WTC11 (cell line): ENCODE data around the gene KCNJ13. TPM values are rescaled to one million over a fixed set of nuclear protein-coding genes. Genes with fewer than 3 reads are reported as not detected.

Source experiments
- ATAC-seq: fragments of 200-7000 bp; cut with Tn5 transposase; 2 replicates; pipeline ENCODE4 v1.10.0; 2021; ENCODE audit warnings: mild to moderate bottlenecking, moderate library complexity
- CTCF ChIA-PET: fragments of 300-600 bp; sonication (Branson Sonifier 250); formaldehyde crosslinking; loops from one replicate; lab custom pipeline; 2021; ENCODE audit warnings: antibody characterized with exemption; lab: Charles Lee
- POLR2A ChIA-PET: fragments of 350-600 bp; sonication (Branson Sonifier 250); formaldehyde crosslinking; loops from one replicate; lab custom pipeline; 2021; ENCODE audit warnings: antibody characterized with exemption; lab: Charles Lee
- DNase-seq: peaks from one replicate; pipeline ENCODE4 v3.0.0; 2021; ENCODE audit warnings: low spot score
- H3K27ac Mint-ChIP-seq: 2 replicates; pipeline ENCODE4 v1.8.0; 2021; ENCODE audit warnings: mixed read lengths
- H3K27me3 Mint-ChIP-seq: 2 replicates; pipeline ENCODE4 v1.8.0; 2021; ENCODE audit warnings: low read depth, mild to moderate bottlenecking, moderate library complexity, mixed read lengths
- H3K36me3 Mint-ChIP-seq: 2 replicates; pipeline ENCODE4 v1.8.0; 2021; ENCODE audit warnings: mixed read lengths
- H3K4me1 Mint-ChIP-seq: 2 replicates; pipeline ENCODE4 v1.8.0; 2022; ENCODE audit warnings: mixed read lengths
- H3K4me3 Mint-ChIP-seq: 2 replicates; pipeline ENCODE4 v1.8.0; 2021; ENCODE audit warnings: mild to moderate bottlenecking, moderate library complexity, mixed read lengths
- H3K9me3 Mint-ChIP-seq: 2 replicates; pipeline ENCODE4 v1.8.0; 2021; ENCODE audit warnings: mixed read lengths
- CBFB ChIP-seq: sonication (generic); formaldehyde crosslinking; IDR thresholded peaks from 2 replicates; pipeline ENCODE4 v1.8.1; 2022; ENCODE audit warnings: mild to moderate bottlenecking, low read depth, missing genetic modification reagents
- ESRRA ChIP-seq: sonication (generic); formaldehyde crosslinking; IDR thresholded peaks from 2 replicates; pipeline ENCODE4 v1.8.1; 2022; ENCODE audit warnings: mild to moderate bottlenecking, missing genetic modification reagents, borderline replicate concordance
- ETV6 ChIP-seq: sonication (generic); formaldehyde crosslinking; IDR thresholded peaks from 2 replicates; pipeline ENCODE4 v1.8.1; 2022; ENCODE audit warnings: mild to moderate bottlenecking, missing genetic modification reagents
- FOXK1 ChIP-seq: sonication (generic); formaldehyde crosslinking; IDR thresholded peaks from 2 replicates; pipeline ENCODE4 v1.8.0; 2022; ENCODE audit warnings: mild to moderate bottlenecking, moderate library complexity, missing genetic modification reagents
- FOXP1 ChIP-seq: sonication (generic); formaldehyde crosslinking; IDR thresholded peaks from 2 replicates; pipeline ENCODE4 v1.8.0; 2022; ENCODE audit warnings: missing genetic modification reagents, mild to moderate bottlenecking, moderate library complexity, borderline replicate concordance
- GRHL2 ChIP-seq: fragments of 250-450 bp; sonication (Bioruptor Pico); IDR thresholded peaks from 2 replicates; pipeline ENCODE4 v1.8.0; 2022; ENCODE audit warnings: mild to moderate bottlenecking, moderate library complexity; ENCODE audit not compliant: insufficient replicate concordance, severe bottlenecking
- GTF2I ChIP-seq: fragments of 250-450 bp; sonication (Bioruptor Pico); conservative IDR thresholded peaks from 2 replicates; pipeline ENCODE4 v1.4.0; 2021; ENCODE audit warnings: mild to moderate bottlenecking
- HMGA2 ChIP-seq: fragments of 250-450 bp; sonication (Bioruptor Pico); IDR thresholded peaks from 2 replicates; pipeline ENCODE4 v1.4.0; 2021; ENCODE audit warnings: mild to moderate bottlenecking, moderate library complexity
- JAZF1 ChIP-seq: fragments of 250-450 bp; sonication (Bioruptor Pico); IDR thresholded peaks from 2 replicates; pipeline ENCODE4 v1.9.0; 2021; ENCODE audit warnings: moderate library complexity, mild to moderate bottlenecking, inconsistent platforms
- KAT7 ChIP-seq: sonication (generic); formaldehyde crosslinking; IDR thresholded peaks from 2 replicates; pipeline ENCODE4 v1.8.1; 2023; ENCODE audit warnings: missing genetic modification reagents, mild to moderate bottlenecking, borderline replicate concordance
- NFATC4 ChIP-seq: fragments of 250-450 bp; sonication (Bioruptor Pico); IDR thresholded peaks from 2 replicates; pipeline ENCODE4 v1.9.0; 2021; ENCODE audit warnings: mild to moderate bottlenecking
- NFE2L1 ChIP-seq: sonication (generic); formaldehyde crosslinking; IDR thresholded peaks from 2 replicates; pipeline ENCODE4 v1.8.1; 2023; ENCODE audit warnings: missing genetic modification reagents
- NR2C2 ChIP-seq: sonication (generic); formaldehyde crosslinking; IDR thresholded peaks from 2 replicates; pipeline ENCODE4 v1.8.0; 2022; ENCODE audit warnings: mild to moderate bottlenecking, missing genetic modification reagents
- RORB ChIP-seq: fragments of 250-450 bp; sonication (Bioruptor Pico); IDR thresholded peaks from 2 replicates; pipeline ENCODE4 v1.9.0; 2021; ENCODE audit warnings: mild to moderate bottlenecking
- SMAD3 ChIP-seq: sonication (generic); formaldehyde crosslinking; IDR thresholded peaks from 2 replicates; pipeline ENCODE4 v1.8.0; 2022; ENCODE audit warnings: missing genetic modification reagents, mild to moderate bottlenecking, borderline replicate concordance
- SMAD4 ChIP-seq: sonication (generic); formaldehyde crosslinking; IDR thresholded peaks from 2 replicates; pipeline ENCODE4 v1.8.0; 2022; ENCODE audit warnings: mild to moderate bottlenecking, missing genetic modification reagents
- TP53 ChIP-seq: sonication (generic); formaldehyde crosslinking; IDR thresholded peaks from 2 replicates; pipeline ENCODE4 v1.8.1; 2023; ENCODE audit warnings: mild to moderate bottlenecking, missing genetic modification reagents
- ZNF219 ChIP-seq: sonication (generic); formaldehyde crosslinking; IDR thresholded peaks from 2 replicates; pipeline ENCODE4 v1.8.0; 2023; ENCODE audit warnings: missing genetic modification reagents, mild to moderate bottlenecking, borderline replicate concordance
- ZNF317 ChIP-seq: sonication (generic); formaldehyde crosslinking; IDR thresholded peaks from 2 replicates; pipeline ENCODE4 v1.8.1; 2023; ENCODE audit warnings: low read depth, mild to moderate bottlenecking, moderate library complexity, missing genetic modification reagents, borderline replicate concordance
- total RNA-seq: library from RNA; stranded (reverse); gene quantifications from 3 replicates; pipeline ENCODE4 v1.2.3, GENCODE V29; 2021
- TF ChIP-seq, protein P1 (sequence below): sonication (generic); formaldehyde crosslinking; IDR thresholded peaks from 2 replicates; pipeline ENCODE4 v1.8.1; 2022; ENCODE audit warnings: mild to moderate bottlenecking, moderate library complexity, missing genetic modification reagents
- TF ChIP-seq, protein P2 (sequence below): sonication (generic); formaldehyde crosslinking; IDR thresholded peaks from 2 replicates; pipeline ENCODE4 v1.8.1; 2023; ENCODE audit warnings: mild to moderate bottlenecking, missing genetic modification reagents, moderate library complexity
- TF ChIP-seq, protein P3 (sequence below): sonication (generic); formaldehyde crosslinking; IDR thresholded peaks from 2 replicates; pipeline ENCODE4 v1.8.0; 2022; ENCODE audit warnings: mild to moderate bottlenecking, missing genetic modification reagents
- TF ChIP-seq, protein P4 (sequence below): sonication (generic); formaldehyde crosslinking; IDR thresholded peaks from 2 replicates; pipeline ENCODE4 v1.8.0; 2022; ENCODE audit warnings: mild to moderate bottlenecking, missing genetic modification reagents
- TF ChIP-seq, protein P5 (sequence below): sonication (generic); formaldehyde crosslinking; IDR thresholded peaks from 2 replicates; pipeline ENCODE4 v1.8.1; 2023; ENCODE audit warnings: mild to moderate bottlenecking, missing genetic modification reagents, borderline replicate concordance
- TF ChIP-seq, protein P6 (sequence below): sonication (generic); formaldehyde crosslinking; IDR thresholded peaks from 2 replicates; pipeline ENCODE4 v1.8.0; 2023; ENCODE audit warnings: mild to moderate bottlenecking, missing genetic modification reagents

The KCNJ13 gene
- total RNA-seq, 1 experiment from 2014 or later: not detected

DNA sequence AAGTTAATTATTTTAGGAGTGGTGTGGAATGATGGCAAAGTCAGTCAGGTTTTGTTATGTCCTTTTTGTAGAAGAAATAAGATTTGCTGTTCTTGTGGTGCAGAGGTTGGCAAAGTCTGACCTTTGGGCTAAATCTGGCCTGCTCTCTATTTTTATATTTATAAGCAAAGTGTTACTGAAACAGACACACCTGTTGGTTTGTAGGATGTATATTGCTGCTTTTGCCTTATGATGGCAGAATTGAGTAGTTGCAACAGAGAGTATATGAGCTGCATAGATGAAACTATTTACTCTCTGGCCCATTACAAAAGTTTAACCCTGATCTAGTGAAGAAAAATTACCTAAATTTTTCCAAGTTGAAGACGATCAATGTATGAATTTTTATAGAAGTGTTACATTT, 34.1 kb upstream of the KCNJ13 start:
- Mint-ChIP-seq H3K27ac (no peak overlapping the region), H3K4me1 (no peaks in the 10 kb centered on the region), H3K27me3 (no peaks in the 10 kb centered on the region), H3K9me3 (no peaks in the 10 kb centered on the region), H3K4me3 (no peak overlapping the region)
- ATAC-seq (no peak), DNase-seq (no peak)
- POLR2A ChIA-PET: no interaction called here
- TF ChIP-seq SMAD3 (CRISPR knock-in tag) (no peak), CBFB (CRISPR knock-in tag) (no peak), HMGA2 (CRISPR knock-in tag) (no peak), ESRRA (CRISPR knock-in tag) (no peak), FOXK1 (CRISPR knock-in tag) (no peak), NFE2L1 (no peak), ZNF317 (CRISPR knock-in tag) (no peak), NFATC4 (CRISPR knock-in tag) (no peak), SMAD4 (CRISPR knock-in tag) (no peak), GTF2I (CRISPR knock-in tag) (no peak), ZNF219 (CRISPR knock-in tag) (no peak)
- TF ChIP-seq, protein P1, sequence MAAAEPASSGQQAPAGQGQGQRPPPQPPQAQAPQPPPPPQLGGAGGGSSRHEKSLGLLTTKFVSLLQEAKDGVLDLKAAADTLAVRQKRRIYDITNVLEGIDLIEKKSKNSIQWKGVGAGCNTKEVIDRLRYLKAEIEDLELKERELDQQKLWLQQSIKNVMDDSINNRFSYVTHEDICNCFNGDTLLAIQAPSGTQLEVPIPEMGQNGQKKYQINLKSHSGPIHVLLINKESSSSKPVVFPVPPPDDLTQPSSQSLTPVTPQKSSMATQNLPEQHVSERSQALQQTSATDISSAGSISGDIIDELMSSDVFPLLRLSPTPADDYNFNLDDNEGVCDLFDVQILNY (CRISPR knock-in tag): no peak
- TF ChIP-seq, protein P2, sequence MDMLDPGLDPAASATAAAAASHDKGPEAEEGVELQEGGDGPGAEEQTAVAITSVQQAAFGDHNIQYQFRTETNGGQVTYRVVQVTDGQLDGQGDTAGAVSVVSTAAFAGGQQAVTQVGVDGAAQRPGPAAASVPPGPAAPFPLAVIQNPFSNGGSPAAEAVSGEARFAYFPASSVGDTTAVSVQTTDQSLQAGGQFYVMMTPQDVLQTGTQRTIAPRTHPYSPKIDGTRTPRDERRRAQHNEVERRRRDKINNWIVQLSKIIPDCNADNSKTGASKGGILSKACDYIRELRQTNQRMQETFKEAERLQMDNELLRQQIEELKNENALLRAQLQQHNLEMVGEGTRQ (CRISPR knock-in tag): no peak
- TF ChIP-seq, protein P3, sequence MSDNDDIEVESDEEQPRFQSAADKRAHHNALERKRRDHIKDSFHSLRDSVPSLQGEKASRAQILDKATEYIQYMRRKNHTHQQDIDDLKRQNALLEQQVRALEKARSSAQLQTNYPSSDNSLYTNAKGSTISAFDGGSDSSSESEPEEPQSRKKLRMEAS (CRISPR knock-in tag): no peak
- TF ChIP-seq, protein P4, sequence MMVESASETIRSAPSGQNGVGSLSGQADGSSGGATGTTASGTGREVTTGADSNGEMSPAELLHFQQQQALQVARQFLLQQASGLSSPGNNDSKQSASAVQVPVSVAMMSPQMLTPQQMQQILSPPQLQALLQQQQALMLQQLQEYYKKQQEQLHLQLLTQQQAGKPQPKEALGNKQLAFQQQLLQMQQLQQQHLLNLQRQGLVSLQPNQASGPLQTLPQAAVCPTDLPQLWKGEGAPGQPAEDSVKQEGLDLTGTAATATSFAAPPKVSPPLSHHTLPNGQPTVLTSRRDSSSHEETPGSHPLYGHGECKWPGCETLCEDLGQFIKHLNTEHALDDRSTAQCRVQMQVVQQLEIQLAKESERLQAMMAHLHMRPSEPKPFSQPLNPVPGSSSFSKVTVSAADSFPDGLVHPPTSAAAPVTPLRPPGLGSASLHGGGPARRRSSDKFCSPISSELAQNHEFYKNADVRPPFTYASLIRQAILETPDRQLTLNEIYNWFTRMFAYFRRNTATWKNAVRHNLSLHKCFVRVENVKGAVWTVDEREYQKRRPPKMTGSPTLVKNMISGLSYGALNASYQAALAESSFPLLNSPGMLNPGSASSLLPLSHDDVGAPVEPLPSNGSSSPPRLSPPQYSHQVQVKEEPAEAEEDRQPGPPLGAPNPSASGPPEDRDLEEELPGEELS (CRISPR knock-in tag): no peak
- TF ChIP-seq, all 79 proteins: peak for 0
- H3K36me3 Mint-ChIP-seq: peaks cover 48% of the 10 kb centered on the region
- CTCF ChIA-PET: no interaction called here

DNA sequence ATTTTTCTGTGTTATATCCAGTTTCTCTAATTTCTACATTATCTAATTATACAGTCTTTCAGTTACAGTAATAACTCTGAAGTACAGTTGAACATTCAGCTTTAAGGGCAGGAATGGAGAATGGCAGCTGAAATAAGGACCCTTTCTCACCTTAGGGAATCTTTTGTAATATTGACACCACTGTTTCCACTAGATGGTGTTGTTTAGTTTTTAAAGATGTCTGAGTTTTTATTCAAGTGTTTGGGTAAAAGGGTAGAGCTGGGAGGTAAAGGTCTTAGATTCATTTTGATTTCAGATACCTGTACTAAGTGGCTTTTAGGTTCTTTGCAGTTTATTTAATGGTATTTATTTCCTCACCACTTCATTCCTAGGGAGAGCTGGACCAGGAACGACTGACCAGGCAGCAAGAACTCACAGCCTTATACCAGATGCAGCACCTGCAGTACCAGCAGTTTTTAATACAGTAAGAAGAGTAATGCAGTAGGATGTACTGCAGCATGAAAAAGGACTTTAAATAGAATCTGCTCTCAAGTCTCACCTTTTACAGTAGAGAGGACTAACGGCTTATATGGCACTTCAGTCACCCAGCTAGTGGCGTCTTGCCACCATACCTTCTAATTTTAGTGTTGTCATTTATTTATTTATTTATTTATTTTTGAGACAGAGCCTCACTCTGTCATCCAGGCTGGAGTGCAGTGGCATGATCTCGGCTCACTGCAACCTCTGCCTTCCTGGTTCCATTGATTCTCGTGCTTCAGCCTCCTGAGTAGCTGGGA, 33.2 kb upstream of the KCNJ13 start:
- CTCF ChIA-PET: interaction anchor here (0.7 kb wide), 1 partner anchor 12 kb away, joined by 3 read pairs; no protein-coding TSS in a partner anchor
- Mint-ChIP-seq H3K9me3 (no peaks in the 10 kb centered on the region), H3K27ac (no peak overlapping the region), H3K4me3 (no peak overlapping the region), H3K36me3 (peaks cover 44% of the 10 kb centered on the region), H3K4me1 (no peaks in the 10 kb centered on the region), H3K27me3 (no peaks in the 10 kb centered on the region)
- ATAC-seq (no peak), DNase-seq (no peak)
- POLR2A ChIA-PET: interaction anchor here (0.6 kb wide), 1 partner anchor 111 kb away, joined by 4 read pairs; no protein-coding TSS in a partner anchor
- no peak for TF ChIP-seq GRHL2
- no peak for TF ChIP-seq NR2C2 (CRISPR knock-in tag)
- no peak for TF ChIP-seq KAT7
- TF ChIP-seq, protein P5, sequence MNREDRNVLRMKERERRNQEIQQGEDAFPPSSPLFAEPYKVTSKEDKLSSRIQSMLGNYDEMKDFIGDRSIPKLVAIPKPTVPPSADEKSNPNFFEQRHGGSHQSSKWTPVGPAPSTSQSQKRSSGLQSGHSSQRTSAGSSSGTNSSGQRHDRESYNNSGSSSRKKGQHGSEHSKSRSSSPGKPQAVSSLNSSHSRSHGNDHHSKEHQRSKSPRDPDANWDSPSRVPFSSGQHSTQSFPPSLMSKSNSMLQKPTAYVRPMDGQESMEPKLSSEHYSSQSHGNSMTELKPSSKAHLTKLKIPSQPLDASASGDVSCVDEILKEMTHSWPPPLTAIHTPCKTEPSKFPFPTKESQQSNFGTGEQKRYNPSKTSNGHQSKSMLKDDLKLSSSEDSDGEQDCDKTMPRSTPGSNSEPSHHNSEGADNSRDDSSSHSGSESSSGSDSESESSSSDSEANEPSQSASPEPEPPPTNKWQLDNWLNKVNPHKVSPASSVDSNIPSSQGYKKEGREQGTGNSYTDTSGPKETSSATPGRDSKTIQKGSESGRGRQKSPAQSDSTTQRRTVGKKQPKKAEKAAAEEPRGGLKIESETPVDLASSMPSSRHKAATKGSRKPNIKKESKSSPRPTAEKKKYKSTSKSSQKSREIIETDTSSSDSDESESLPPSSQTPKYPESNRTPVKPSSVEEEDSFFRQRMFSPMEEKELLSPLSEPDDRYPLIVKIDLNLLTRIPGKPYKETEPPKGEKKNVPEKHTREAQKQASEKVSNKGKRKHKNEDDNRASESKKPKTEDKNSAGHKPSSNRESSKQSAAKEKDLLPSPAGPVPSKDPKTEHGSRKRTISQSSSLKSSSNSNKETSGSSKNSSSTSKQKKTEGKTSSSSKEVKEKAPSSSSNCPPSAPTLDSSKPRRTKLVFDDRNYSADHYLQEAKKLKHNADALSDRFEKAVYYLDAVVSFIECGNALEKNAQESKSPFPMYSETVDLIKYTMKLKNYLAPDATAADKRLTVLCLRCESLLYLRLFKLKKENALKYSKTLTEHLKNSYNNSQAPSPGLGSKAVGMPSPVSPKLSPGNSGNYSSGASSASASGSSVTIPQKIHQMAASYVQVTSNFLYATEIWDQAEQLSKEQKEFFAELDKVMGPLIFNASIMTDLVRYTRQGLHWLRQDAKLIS (CRISPR knock-in tag): no peak
- TF ChIP-seq TP53 (CRISPR knock-in tag): no peak
- no peak for TF ChIP-seq FOXP1 (CRISPR knock-in tag)
- TF ChIP-seq RORB (CRISPR knock-in tag): no peak
- no peak for TF ChIP-seq FOXK1 (CRISPR knock-in tag)
- TF ChIP-seq ETV6 (CRISPR knock-in tag): no peak
- TF ChIP-seq, protein P6, sequence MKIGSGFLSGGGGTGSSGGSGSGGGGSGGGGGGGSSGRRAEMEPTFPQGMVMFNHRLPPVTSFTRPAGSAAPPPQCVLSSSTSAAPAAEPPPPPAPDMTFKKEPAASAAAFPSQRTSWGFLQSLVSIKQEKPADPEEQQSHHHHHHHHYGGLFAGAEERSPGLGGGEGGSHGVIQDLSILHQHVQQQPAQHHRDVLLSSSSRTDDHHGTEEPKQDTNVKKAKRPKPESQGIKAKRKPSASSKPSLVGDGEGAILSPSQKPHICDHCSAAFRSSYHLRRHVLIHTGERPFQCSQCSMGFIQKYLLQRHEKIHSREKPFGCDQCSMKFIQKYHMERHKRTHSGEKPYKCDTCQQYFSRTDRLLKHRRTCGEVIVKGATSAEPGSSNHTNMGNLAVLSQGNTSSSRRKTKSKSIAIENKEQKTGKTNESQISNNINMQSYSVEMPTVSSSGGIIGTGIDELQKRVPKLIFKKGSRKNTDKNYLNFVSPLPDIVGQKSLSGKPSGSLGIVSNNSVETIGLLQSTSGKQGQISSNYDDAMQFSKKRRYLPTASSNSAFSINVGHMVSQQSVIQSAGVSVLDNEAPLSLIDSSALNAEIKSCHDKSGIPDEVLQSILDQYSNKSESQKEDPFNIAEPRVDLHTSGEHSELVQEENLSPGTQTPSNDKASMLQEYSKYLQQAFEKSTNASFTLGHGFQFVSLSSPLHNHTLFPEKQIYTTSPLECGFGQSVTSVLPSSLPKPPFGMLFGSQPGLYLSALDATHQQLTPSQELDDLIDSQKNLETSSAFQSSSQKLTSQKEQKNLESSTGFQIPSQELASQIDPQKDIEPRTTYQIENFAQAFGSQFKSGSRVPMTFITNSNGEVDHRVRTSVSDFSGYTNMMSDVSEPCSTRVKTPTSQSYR (CRISPR knock-in tag): no peak
- no peak for TF ChIP-seq JAZF1 (CRISPR knock-in tag)
